ENCODE data around the gene DOCK11.

The DOCK11 gene

DNA sequence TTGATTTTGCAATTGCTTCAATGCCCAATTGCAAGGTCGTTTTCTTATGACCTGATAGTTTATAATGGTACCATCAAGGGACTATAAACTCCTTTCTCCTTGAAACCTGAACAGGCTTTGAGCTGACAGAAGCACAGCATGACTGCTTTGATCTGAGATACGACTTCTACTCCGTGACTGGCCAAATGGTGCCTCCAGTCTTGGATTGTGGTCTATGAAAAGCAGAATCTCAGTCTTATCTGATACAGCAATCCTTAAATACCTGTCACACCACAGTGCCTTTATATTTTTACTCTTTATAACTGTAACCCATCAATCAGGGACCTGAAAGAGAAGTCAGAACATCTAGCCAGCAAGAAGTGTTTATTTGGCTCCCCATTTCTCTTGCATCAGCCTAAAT is 93.1 kb downstream of the DOCK11 start:
- TF ChIP-seq ZNF274 (IDR thresholded peaks at IDR 0.05; ENCODE audit: low read depth, low read length) = no peak
- no peak overlapping the region for H3K4me3 ChIP-seq (ENCODE audit: low read length)

DNA sequence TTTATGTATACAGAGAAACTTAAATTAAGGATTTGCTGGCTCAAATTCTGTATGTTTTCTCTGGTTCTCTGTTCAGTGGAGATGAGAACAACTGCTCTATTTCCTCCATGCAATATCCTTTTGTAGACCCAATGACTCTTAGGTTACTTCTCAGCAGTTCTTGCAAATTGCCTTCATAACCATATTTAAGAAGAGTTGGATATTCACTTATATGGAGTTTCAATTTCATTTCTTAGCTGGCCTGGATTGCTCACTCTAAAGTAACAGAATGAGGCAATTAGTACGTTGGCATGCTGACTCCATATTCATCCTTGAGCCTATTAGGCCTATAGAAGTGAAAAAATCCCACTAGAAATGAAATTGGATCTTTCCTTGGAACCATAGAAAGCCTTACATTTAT is 93.6 kb downstream of the DOCK11 start:
- no peak for TF ChIP-seq ZNF274 (IDR thresholded peaks at IDR 0.05; ENCODE audit: low read depth, low read length)
- H3K4me3 ChIP-seq (ENCODE audit: low read length) = no peak overlapping the region

DNA sequence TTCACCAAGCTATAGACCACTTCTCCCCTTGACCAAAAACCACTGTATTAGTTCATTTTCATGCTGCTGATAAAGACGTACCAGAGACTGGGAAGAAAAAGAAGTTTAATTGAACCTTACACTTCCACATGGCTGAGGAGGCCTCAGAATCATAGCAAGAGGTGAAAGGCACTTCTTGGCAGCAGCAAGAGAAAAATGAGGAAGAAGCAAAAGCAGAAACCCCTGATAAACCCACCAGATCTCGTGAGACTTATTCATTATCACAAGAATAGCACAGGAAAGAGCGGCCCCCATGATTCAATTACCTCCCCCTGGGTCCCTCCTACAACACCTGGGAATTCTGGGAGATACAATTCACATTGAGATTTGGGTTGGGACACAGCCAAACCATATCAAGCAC is 97.8 kb downstream of the DOCK11 start:
- no peak overlapping the region for H3K4me3 ChIP-seq (ENCODE audit: low read length)
- no peak for TF ChIP-seq ZNF274 (IDR thresholded peaks at IDR 0.05; ENCODE audit: low read depth, low read length)

GRCh38 chrX:118594697-118595420 is 99.2 kb downstream of the DOCK11 start:
- no peak for TF ChIP-seq ZNF274 (IDR thresholded peaks at IDR 0.05; ENCODE audit: low read depth, low read length)
- H3K4me3 ChIP-seq (ENCODE audit: low read length) = no peak overlapping the region

- H3K4me3 ChIP-seq (ENCODE audit: low read length) = no peak overlapping the region
- TF ChIP-seq ZNF274 (IDR thresholded peaks at IDR 0.05; ENCODE audit: low read depth, low read length) = no peak
These were observed 100.0 kb downstream of the DOCK11 start for GRCh38 chrX:118595501-118596042.

- no peak overlapping the region for H3K4me3 ChIP-seq (ENCODE audit: low read length)
- no peak for TF ChIP-seq ZNF274 (IDR thresholded peaks at IDR 0.05; ENCODE audit: low read depth, low read length)
These were observed 100.8 kb downstream of the DOCK11 start for GRCh38 chrX:118596390-118596789.

DNA sequence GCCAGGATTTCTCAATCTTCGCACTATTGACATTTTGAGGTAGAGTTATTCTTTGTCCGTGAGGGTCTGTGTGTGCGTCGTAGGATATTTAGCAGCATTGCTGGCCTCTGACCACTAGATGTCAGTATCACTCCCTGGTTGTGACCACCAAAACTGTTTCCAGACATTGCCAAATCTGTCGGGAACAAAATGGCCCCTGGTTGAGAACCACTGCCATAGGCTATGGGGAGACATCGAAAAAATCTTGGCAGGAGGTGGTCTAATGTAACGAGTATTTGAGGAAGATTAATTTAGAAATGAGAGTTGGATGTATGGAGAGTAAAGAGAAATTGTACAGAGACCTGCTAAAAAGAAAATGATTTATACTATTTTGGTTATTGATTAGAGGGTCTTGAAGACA is 108.4 kb downstream of the DOCK11 start:
- H3K4me3 ChIP-seq (ENCODE audit: low read length) = no peak overlapping the region
- TF ChIP-seq ZNF274 (IDR thresholded peaks at IDR 0.05; ENCODE audit: low read depth, low read length) = no peak

DNA sequence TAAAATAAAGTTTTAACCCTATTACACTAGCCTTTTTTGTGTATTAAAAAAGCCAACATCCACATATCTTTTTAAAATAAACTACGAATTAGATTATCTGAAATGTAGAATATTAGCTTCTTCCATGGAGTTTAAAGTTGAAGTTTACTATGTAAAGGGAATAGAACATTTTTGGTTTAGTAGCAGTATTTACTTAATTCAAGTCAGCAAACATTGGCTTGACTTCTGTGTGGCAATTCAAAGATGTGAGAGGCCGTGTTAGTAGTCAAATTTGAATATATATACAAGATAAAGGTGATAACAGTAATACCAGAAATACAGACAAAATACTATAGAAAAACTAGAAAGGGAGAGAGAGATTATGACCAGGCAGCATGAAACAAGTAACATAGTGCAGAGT is 116.7 kb downstream of the DOCK11 start:
- no peak overlapping the region for H3K4me3 ChIP-seq (ENCODE audit: low read length)
- TF ChIP-seq ZNF274 (IDR thresholded peaks at IDR 0.05; ENCODE audit: low read depth, low read length) = no peak

GRCh38 chrX:118614150-118614549 is 118.5 kb downstream of the DOCK11 start:
- no peak overlapping the region for H3K4me3 ChIP-seq (ENCODE audit: low read length)
- no peak for TF ChIP-seq ZNF274 (IDR thresholded peaks at IDR 0.05; ENCODE audit: low read depth, low read length)

DNA sequence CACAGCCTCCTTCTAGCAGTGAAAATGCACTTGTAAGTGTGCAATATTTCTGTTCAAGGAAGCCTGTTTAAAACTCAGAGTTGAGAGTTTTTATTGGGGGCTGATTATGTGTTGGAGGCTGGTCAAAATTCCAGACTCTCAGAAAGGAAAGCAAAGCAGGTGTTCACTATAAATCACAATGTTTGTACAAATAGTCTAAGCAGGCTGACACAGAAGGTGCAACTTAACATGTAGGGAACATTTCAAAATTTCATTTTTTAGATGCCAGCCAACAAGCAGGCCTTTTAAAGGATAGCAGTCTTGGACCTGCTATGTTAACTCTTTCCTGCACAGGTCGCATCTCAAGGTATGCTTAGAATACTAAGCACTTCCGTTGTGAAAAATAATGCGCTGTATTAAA is 119.5 kb downstream of the DOCK11 start:
- no peak overlapping the region for H3K4me3 ChIP-seq (ENCODE audit: low read length)
- TF ChIP-seq ZNF274 (IDR thresholded peaks at IDR 0.05; ENCODE audit: low read depth, low read length) = no peak

- no peak for TF ChIP-seq ZNF274 (IDR thresholded peaks at IDR 0.05; ENCODE audit: low read depth, low read length)
- H3K4me3 ChIP-seq (ENCODE audit: low read length) = no peak overlapping the region
These were observed 125.6 kb downstream of the DOCK11 start for GRCh38 chrX:118621081-118621759.

DNA sequence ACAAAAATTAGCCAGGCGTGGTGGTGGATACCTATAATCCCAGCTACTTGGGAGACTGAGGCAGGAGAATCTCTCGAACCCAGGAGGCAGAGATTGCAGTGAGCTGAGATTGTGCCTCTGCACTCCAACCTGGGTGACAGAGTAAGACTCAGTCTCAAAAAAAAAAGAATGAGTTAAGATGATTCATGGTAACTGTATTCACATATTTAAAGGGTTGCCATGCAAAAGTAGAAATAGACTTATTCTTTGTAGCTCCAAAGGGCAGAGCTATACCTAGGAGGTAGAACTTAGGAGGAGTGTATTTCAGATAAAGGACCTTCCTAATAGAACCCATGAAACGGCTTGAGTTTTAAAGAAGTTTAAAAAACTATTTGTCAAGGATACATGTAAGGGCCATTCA is 127.4 kb downstream of the DOCK11 start:
- H3K4me3 ChIP-seq (ENCODE audit: low read length) = no peak overlapping the region
- TF ChIP-seq ZNF274 (IDR thresholded peaks at IDR 0.05; ENCODE audit: low read depth, low read length) = no peak

DNA sequence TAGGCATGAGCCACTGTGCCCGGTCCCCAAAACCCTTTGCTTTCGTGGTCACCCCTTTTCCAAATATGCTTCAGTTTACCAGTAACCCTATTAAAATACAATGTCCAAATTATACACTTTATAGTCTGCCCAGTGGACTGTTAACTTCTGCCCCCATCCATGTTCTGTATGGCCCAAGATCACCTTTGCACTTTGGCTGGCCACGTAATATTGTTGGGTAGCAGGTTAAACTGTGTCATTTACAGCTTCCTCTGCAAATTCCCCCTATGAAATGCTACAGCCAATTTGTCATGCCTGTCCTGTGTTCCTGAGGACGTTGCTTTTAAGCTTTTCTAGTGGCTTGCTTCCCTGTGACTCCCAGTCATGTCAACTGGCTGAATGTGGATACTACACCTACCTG is 130.7 kb downstream of the DOCK11 start:
- H3K4me3 ChIP-seq (ENCODE audit: low read length) = no peak overlapping the region
- no peak for TF ChIP-seq ZNF274 (IDR thresholded peaks at IDR 0.05; ENCODE audit: low read depth, low read length)

GRCh38 chrX:118627084-118627758 is 131.6 kb downstream of the DOCK11 start:
- H3K4me3 ChIP-seq (ENCODE audit: low read length) = no peak overlapping the region
- no peak for TF ChIP-seq ZNF274 (IDR thresholded peaks at IDR 0.05; ENCODE audit: low read depth, low read length)

- TF ChIP-seq ZNF274 (IDR thresholded peaks at IDR 0.05; ENCODE audit: low read depth, low read length) = no peak
- no peak overlapping the region for H3K4me3 ChIP-seq (ENCODE audit: low read length)
These were observed 135.2 kb downstream of the DOCK11 start for GRCh38 chrX:118630848-118631247.
